MM.1S (cell line): ENCODE measurements around the gene GPR157.

Experiments
- DNase-seq: peaks from one replicate; pipeline ENCODE4 v3.0.0-alpha.2; 2015
- H2AFZ ChIP-seq: fragments of 300-600 bp; sonication (generic); 2 replicates; pipeline ENCODE4 v1.6.0; 2016; ENCODE audit warnings: antibody characterized with exemption, low read length
- H3F3A ChIP-seq: fragments of 300-600 bp; sonication (generic); 2 replicates; pipeline ENCODE4 v1.6.1; 2016; ENCODE audit warnings: mild to moderate bottlenecking, antibody characterized with exemption, low read length, moderate library complexity, mixed read lengths; ENCODE audit not compliant: insufficient read depth
- H3K27ac ChIP-seq: fragments of 300-600 bp; sonication (generic); 2 replicates; pipeline ENCODE4 v1.5.1; 2016; ENCODE audit warnings: mild to moderate bottlenecking, low read length
- H3K27me3 ChIP-seq: fragments of 300-600 bp; sonication (generic); replicated peaks from 2 replicates; pipeline ENCODE4 v1.6.0; 2016; ENCODE audit warnings: low read length; ENCODE audit not compliant: insufficient read depth
- H3K36me3 ChIP-seq: fragments of 300-600 bp; sonication (generic); replicated peaks from 2 replicates; pipeline ENCODE4 v1.6.1; 2016; ENCODE audit warnings: mild to moderate bottlenecking, low read length, mixed read lengths; ENCODE audit not compliant: insufficient read depth
- H3K4me1 ChIP-seq: fragments of 300-600 bp; sonication (generic); 2 replicates; pipeline ENCODE4 v1.6.1; 2016; ENCODE audit warnings: low read length, mixed read lengths
- H3K4me2 ChIP-seq: fragments of 300-600 bp; sonication (generic); 2 replicates; pipeline ENCODE4 v1.6.0; 2016; ENCODE audit warnings: low read depth, low read length
- H3K4me3 ChIP-seq: fragments of 300-600 bp; sonication (generic); 2 replicates; pipeline ENCODE4 v1.5.1; 2016; ENCODE audit warnings: low read length, mixed read lengths
- H3K79me2 ChIP-seq: fragments of 300-600 bp; sonication (generic); 2 replicates; pipeline ENCODE4 v1.6.1; 2016; ENCODE audit warnings: mixed run types, low read length, mixed read lengths
- H3K9ac ChIP-seq: fragments of 300-600 bp; sonication (generic); 2 replicates; pipeline ENCODE4 v1.6.1; 2016; ENCODE audit warnings: low read length, mixed read lengths
- H3K9me2 ChIP-seq: fragments of 300-600 bp; sonication (generic); replicated peaks from 2 replicates; pipeline ENCODE4 v1.6.1; 2016; ENCODE audit warnings: mild to moderate bottlenecking, low read length, mixed read lengths; ENCODE audit not compliant: insufficient read depth
- H3K9me3 ChIP-seq: fragments of 300-600 bp; sonication (generic); replicated peaks from 2 replicates; pipeline ENCODE4 v1.6.1; 2016; ENCODE audit warnings: mild to moderate bottlenecking, low read length, mixed read lengths; ENCODE audit not compliant: insufficient read depth
- H4K20me1 ChIP-seq: fragments of 300-600 bp; sonication (generic); 2 replicates; pipeline ENCODE4 v1.6.1; 2016; ENCODE audit warnings: mild to moderate bottlenecking, low read length, moderate library complexity, mixed read lengths; ENCODE audit not compliant: insufficient read depth
- CTCF ChIP-seq: fragments of 300-600 bp; sonication (generic); IDR thresholded peaks from 2 replicates; pipeline ENCODE4 v1.5.1; 2016; ENCODE audit warnings: antibody characterized with exemption, low read length, mixed read lengths
- EZH2 ChIP-seq: fragments of 300-600 bp; sonication (generic); optimal IDR thresholded peaks from 2 replicates; pipeline ENCODE3; 2017; ENCODE audit warnings: low read depth, mild to moderate bottlenecking, antibody characterized with exemption, low read length, mixed read lengths
- EZH2phosphoT487 ChIP-seq: fragments of 300-600 bp; sonication (generic); IDR thresholded peaks from 2 replicates; pipeline ENCODE4 v1.6.1; 2018; ENCODE audit warnings: antibody characterized with exemption, low read length

Gene GPR157

GRCh38 chr1:9111957-9112356 lies 16.9 kb downstream of the GPR157 start:
- Histone ChIP-seq H3K36me3 (no peaks in the 10 kb centered on the region), H3F3A (no peaks in the 10 kb centered on the region), H3K27ac (no peak overlapping the region), H3K9ac (no peak overlapping the region), H3K9me2 (no peaks in the 10 kb centered on the region), H3K4me2 (no peak overlapping the region), H3K79me2 (no peaks in the 10 kb centered on the region), H3K4me1 (no peaks in the 10 kb centered on the region), H3K4me3 (no peak overlapping the region), H2AFZ (no peak overlapping the region), H3K27me3 (peaks cover 15% of the 10 kb centered on the region; the same call in 1 of the 2 replicates), H4K20me1 (no peaks in the 10 kb centered on the region), H3K9me3 (no peaks in the 10 kb centered on the region)
- DNase-seq: peak; percentile 61
- TF ChIP-seq CTCF: no peak
- TF ChIP-seq EZH2phosphoT487: no peak
- no peak for TF ChIP-seq EZH2

- Histone ChIP-seq H3K4me2 (no peak overlapping the region), H4K20me1 (no peaks in the 10 kb centered on the region), H3K9me3 (no peaks in the 10 kb centered on the region), H3K79me2 (no peaks in the 10 kb centered on the region), H3K36me3 (no peaks in the 10 kb centered on the region), H3K4me3 (no peak overlapping the region), H2AFZ (no peak overlapping the region), H3K9me2 (no peaks in the 10 kb centered on the region), H3K4me1 (no peaks in the 10 kb centered on the region), H3F3A (no peaks in the 10 kb centered on the region), H3K27me3 (peaks cover 18% of the 10 kb centered on the region), H3K27ac (no peak overlapping the region), H3K9ac (no peak overlapping the region)
- TF ChIP-seq EZH2 (no peak), CTCF (no peak), EZH2phosphoT487 (no peak)
- no peak for DNase-seq
Measured at GRCh38 chr1:9111357-9111691, 17.6 kb downstream of the GPR157 start.

- Histone ChIP-seq H3K4me3 (no peak overlapping the region), H4K20me1 (no peaks in the 10 kb centered on the region), H3K9me3 (no peaks in the 10 kb centered on the region), H2AFZ (no peak overlapping the region), H3F3A (no peaks in the 10 kb centered on the region), H3K36me3 (no peaks in the 10 kb centered on the region), H3K79me2 (no peaks in the 10 kb centered on the region), H3K27me3 (peaks cover 24% of the 10 kb centered on the region), H3K9me2 (no peaks in the 10 kb centered on the region), H3K9ac (no peak overlapping the region), H3K27ac (no peak overlapping the region), H3K4me1 (no peaks in the 10 kb centered on the region), H3K4me2 (no peak overlapping the region)
- TF ChIP-seq EZH2phosphoT487: no peak
- TF ChIP-seq CTCF: peak; percentile 91
- TF ChIP-seq EZH2: no peak
- peak; percentile 80 for DNase-seq
Measured at GRCh38 chr1:9110669-9111356, 18.1 kb downstream of the GPR157 start.
